Mucosa of rectum (tissue), 2 donors: ENCODE measurements around the gene ZHX3.

ENCODE experiments used
- H3K27ac ChIP-seq, 2 donors: one replicate each; pipeline ENCODE4 v1.7.0; 2013; ENCODE audit warnings: inconsistent platforms in 2 of 2, low read depth in 2 of 2, low read length in 2 of 2
- H3K27me3 ChIP-seq, 2 donors: one replicate each; pipeline ENCODE4 v1.7.0; 2013; ENCODE audit warnings: low read length in 2 of 2; ENCODE audit not compliant: control insufficient read depth in 2 of 2, insufficient read depth in 2 of 2
- H3K36me3 ChIP-seq, 2 donors: one replicate each; pipeline ENCODE4 v1.7.0; 2013; ENCODE audit warnings: low read length in 2 of 2; ENCODE audit not compliant: control insufficient read depth in 2 of 2, insufficient read depth in 2 of 2
- H3K4me1 ChIP-seq, 2 donors: one replicate each; pipeline ENCODE4 v1.7.0; 2013; ENCODE audit warnings: low read length in 2 of 2, mild to moderate bottlenecking in 1 of 2; ENCODE audit not compliant: control insufficient read depth in 2 of 2, insufficient read depth in 2 of 2
- H3K4me3 ChIP-seq, 2 donors: one replicate each; pipeline ENCODE4 v1.7.0; 2013; ENCODE audit warnings: low read length in 2 of 2
- H3K9ac ChIP-seq, 2 donors: one replicate each; pipeline ENCODE4 v1.7.0; 2013; ENCODE audit warnings: low read length in 2 of 2, low read depth in 1 of 2, mild to moderate bottlenecking in 1 of 2
- H3K9me3 ChIP-seq, 2 donors: one replicate each; pipeline ENCODE4 v1.7.0; 2013; ENCODE audit warnings: low read length in 2 of 2; ENCODE audit not compliant: control insufficient read depth in 2 of 2
- donor health status: healthy.
- donor health status: Normal muscosa, but diverticular disease.

ZHX3 gene

DNA sequence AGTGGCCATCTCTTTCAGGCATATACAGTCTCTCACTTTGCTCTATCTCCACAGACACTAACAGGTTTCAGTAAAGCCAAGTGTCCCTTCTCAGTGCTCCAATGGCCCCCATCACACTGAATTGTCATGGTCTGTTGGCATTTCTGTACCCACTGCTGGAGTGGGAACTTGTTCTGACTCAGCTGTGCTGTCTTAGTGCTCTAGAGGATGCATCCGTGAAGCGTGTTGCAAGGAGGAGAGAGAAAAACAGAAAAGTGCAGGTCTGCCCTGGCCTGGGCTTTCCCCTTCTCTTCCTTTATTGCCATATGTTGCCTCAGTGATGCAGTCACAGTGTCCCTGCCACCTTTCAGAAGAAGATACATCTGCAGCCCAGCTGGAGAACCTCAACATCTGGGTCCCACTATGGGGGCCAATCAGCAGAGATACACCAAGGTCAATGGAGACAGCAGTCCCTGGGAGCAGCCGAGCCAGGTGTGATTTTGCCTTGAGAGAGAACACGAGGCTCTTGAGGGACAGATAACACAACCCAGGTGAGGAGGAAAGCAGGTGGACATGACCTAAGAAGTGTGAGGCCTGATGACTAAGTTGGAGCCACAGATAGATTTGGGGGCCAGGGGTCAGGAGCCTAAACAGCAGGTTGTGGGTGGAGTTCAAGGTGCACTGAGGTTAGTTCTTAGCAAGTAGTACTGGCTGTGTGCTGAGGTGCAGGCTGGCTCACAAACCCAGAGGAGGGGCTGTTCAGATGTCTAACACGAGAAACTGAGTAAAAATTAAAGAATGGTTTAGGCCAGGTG, 185.7 kb downstream of the ZHX3 start:
- no peak overlapping the region for H3K4me3 ChIP-seq

More for the DNA sequence above, 185.7 kb downstream of the ZHX3 start:
- Histone ChIP-seq H3K4me1 (peaks cover 6 to 11% of the 10 kb centered on the region in 2 donors), H3K9ac (no peak overlapping the region), H3K27me3 (no peaks in the 10 kb centered on the region), H3K36me3 (peaks cover 0 to under 1% of the 10 kb centered on the region in 2 donors), H3K9me3 (no peaks in the 10 kb centered on the region), H3K27ac (no peak overlapping the region)
